Keratinocyte (primary cell): ENCODE results near the gene CABP2. TPM values are rescaled to one million over a fixed set of nuclear protein-coding genes. Genes with fewer than 3 reads are reported as not detected.

ENCODE experiments used
- DNase-seq: peaks from one replicate; pipeline ENCODE4 v3.0.0-alpha.2; 2011; ENCODE audit warnings: low read depth, missing footprints, low spot score
- FAIRE-seq: peaks from 2 replicates; lab custom pipeline; 2011; peaks lifted over from hg19 to GRCh38; lab: Jason Lieb, UNC
- H2AFZ ChIP-seq: 2 replicates; pipeline ENCODE4 v1.6.0; 2012; ENCODE audit warnings: low read length, control low read depth, inconsistent platforms; ENCODE audit not compliant: control insufficient read depth
- H3K27ac ChIP-seq: 2 replicates; pipeline ENCODE4 v1.5.1; 2011; ENCODE audit warnings: low read length; ENCODE audit not compliant: control insufficient read depth, insufficient read depth
- H3K27me3 ChIP-seq: 3 replicates; pipeline ENCODE4 v1.6.0; 2011; ENCODE audit warnings: low read length; ENCODE audit not compliant: control insufficient read depth, insufficient read depth; ENCODE audit errors: extremely low read depth
- H3K36me3 ChIP-seq, 2 experiments: 2 replicates in 1 of 2; 3 replicates in 1 of 2; pipeline ENCODE4 v1.5.1; 2011; ENCODE audit warnings: low read length in 2 of 2, mild to moderate bottlenecking in 1 of 2; ENCODE audit not compliant: control insufficient read depth in 2 of 2, insufficient read depth in 2 of 2; ENCODE audit errors: extremely low read depth in 1 of 2
- H3K4me1 ChIP-seq: 3 replicates; pipeline ENCODE4 v1.5.1; 2011; ENCODE audit warnings: low read length; ENCODE audit not compliant: control insufficient read depth, insufficient read depth; ENCODE audit errors: extremely low read depth
- H3K4me2 ChIP-seq: 3 replicates; pipeline ENCODE4 v1.6.0; 2011; ENCODE audit warnings: low read depth, low read length; ENCODE audit not compliant: control insufficient read depth, insufficient read depth; ENCODE audit errors: extremely low read depth
- H3K4me3 ChIP-seq, 3 experiments: fragments of 200-600 bp in 1 of 3; sonication (generic) in 1 of 3; 2 replicates in 2 of 3; 3 replicates in 1 of 3; pipeline ENCODE4 v1.5.1; 2011 to 2016; ENCODE audit warnings: low read length in 3 of 3, mild to moderate bottlenecking in 3 of 3, control low read depth in 2 of 3, inconsistent platforms in 1 of 3, low read depth in 1 of 3, mixed read lengths in 1 of 3, mixed run types in 1 of 3, moderate library complexity in 1 of 3; ENCODE audit not compliant: control insufficient read depth in 2 of 3, insufficient read depth in 2 of 3; ENCODE audit errors: extremely low read depth in 1 of 3
- H3K79me2 ChIP-seq: 2 replicates; pipeline ENCODE4 v1.6.0; 2012; ENCODE audit warnings: low read length; ENCODE audit not compliant: control insufficient read depth, insufficient read depth
- H3K9ac ChIP-seq: 3 replicates; pipeline ENCODE4 v1.6.0; 2011; ENCODE audit warnings: low read length; ENCODE audit not compliant: control insufficient read depth, insufficient read depth; ENCODE audit errors: extremely low read depth
- H3K9me1 ChIP-seq: 3 replicates; pipeline ENCODE4 v1.6.0; 2011; ENCODE audit warnings: low read length; ENCODE audit not compliant: control insufficient read depth, insufficient read depth; ENCODE audit errors: extremely low read depth
- H3K9me3 ChIP-seq: 2 replicates; pipeline ENCODE4 v1.5.1; 2012; ENCODE audit warnings: low read depth, low read length; ENCODE audit not compliant: control insufficient read depth
- H4K20me1 ChIP-seq: 3 replicates; pipeline ENCODE4 v1.6.0; 2011; ENCODE audit warnings: low read length; ENCODE audit not compliant: control insufficient read depth, insufficient read depth; ENCODE audit errors: extremely low read depth
- EZH2 ChIP-seq: IDR thresholded peaks from one replicate; pipeline ENCODE4 v1.6.1; 2012; ENCODE audit warnings: inconsistent platforms, mild to moderate bottlenecking, low read length, moderate library complexity
- dilution Hi-C: fragments of 300-500 bp; cut with MboI; formaldehyde crosslinking; loops from one replicate; pipeline ENCODE4 v1.7.0; 2020; ENCODE audit warnings: low sequenced_read_pairs; ENCODE audit not compliant: extremely low pct_ligation_motif_present
- polyA plus RNA-seq, 5 experiments: library from polyadenylated mRNA; depleted of rRNA in 3 of 5; stranded (reverse) in 3 of 5; stranded (forward) in 1 of 5; unstranded in 1 of 5; fragments of >200 nt; gene quantifications; 1 replicate in 1 of 5; 2 replicates in 3 of 5; 3 replicates in 1 of 5; pipeline versions ENCODE4 v1.2.1 to v1.2.3, GENCODE V29; 2011 to 2012; ENCODE audit warnings: missing spikeins in 2 of 5, low read depth in 1 of 5, low replicate concordance in 1 of 5
- TF ChIP-seq, protein P1 (sequence below), 3 experiments: IDR thresholded peaks in 1 of 3; conservative IDR thresholded peaks in 1 of 3; optimal IDR thresholded peaks in 1 of 3; 2 replicates in 2 of 3; 3 replicates in 1 of 3; pipeline versions ENCODE3 to v1.5.1; 2011; ENCODE audit warnings: low read length in 3 of 3, mild to moderate bottlenecking in 3 of 3, moderate library complexity in 2 of 3, control low read depth in 1 of 3, inconsistent platforms in 1 of 3; ENCODE audit not compliant: insufficient read depth in 2 of 3; ENCODE audit errors: extremely low read depth in 1 of 3

The CABP2 gene
- polyA plus RNA-seq, 1 donor (not counting 4 experiments of a cell fraction or from before 2014, with no cell fraction given) = not detected

DNA sequence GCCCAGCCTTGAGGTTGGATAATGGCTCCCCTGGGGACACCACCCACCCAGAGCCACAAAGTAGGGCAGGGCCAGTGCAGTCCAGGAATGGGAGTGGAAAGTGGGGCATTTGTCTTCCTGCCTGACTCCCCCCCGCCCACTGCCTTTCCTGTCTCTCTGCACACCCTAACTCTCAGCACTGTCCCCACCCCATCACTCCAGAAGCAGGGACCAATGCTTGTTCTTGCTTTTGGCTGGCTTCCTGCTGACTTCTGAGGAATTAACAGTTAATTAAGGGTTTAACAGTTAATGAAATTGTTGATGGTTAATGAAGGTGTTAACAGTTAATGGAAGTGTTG lies 22.8 kb downstream of the CABP2 start:
- dilution Hi-C loops = no loop called here
- peaks cover 8% of the 10 kb centered on the region for H3K79me2 ChIP-seq
- no peak overlapping the region for H3K27ac ChIP-seq
- H3K9me1 ChIP-seq = no peaks in the 10 kb centered on the region
- peaks cover 9 to 22% of the 10 kb centered on the region in 2 experiments for H3K36me3 ChIP-seq
- H3K9me3 ChIP-seq = no peaks in the 10 kb centered on the region
- no peak overlapping the region for H2AFZ ChIP-seq
- H3K4me2 ChIP-seq = no peak overlapping the region
- DNase-seq (no peak), FAIRE-seq (no peak)
- TF ChIP-seq, protein P1, sequence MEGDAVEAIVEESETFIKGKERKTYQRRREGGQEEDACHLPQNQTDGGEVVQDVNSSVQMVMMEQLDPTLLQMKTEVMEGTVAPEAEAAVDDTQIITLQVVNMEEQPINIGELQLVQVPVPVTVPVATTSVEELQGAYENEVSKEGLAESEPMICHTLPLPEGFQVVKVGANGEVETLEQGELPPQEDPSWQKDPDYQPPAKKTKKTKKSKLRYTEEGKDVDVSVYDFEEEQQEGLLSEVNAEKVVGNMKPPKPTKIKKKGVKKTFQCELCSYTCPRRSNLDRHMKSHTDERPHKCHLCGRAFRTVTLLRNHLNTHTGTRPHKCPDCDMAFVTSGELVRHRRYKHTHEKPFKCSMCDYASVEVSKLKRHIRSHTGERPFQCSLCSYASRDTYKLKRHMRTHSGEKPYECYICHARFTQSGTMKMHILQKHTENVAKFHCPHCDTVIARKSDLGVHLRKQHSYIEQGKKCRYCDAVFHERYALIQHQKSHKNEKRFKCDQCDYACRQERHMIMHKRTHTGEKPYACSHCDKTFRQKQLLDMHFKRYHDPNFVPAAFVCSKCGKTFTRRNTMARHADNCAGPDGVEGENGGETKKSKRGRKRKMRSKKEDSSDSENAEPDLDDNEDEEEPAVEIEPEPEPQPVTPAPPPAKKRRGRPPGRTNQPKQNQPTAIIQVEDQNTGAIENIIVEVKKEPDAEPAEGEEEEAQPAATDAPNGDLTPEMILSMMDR (optimal IDR thresholded peaks at IDR 0.05 in 1 of 3, IDR thresholded peaks at IDR 0.05 in 1 of 3, conservative IDR thresholded peaks at IDR 0.05 in 1 of 3; ENCODE audit: extremely low read depth in 1 of 3, insufficient read depth in 2 of 3, low read length in 3 of 3) = no peak
- peaks cover 2% of the 10 kb centered on the region for H3K4me1 ChIP-seq
- no peak overlapping the region for H3K4me3 ChIP-seq
- H3K9ac ChIP-seq = no peak overlapping the region
- no peaks in the 10 kb centered on the region for H4K20me1 ChIP-seq
- no peaks in the 10 kb centered on the region for H3K27me3 ChIP-seq

DNA sequence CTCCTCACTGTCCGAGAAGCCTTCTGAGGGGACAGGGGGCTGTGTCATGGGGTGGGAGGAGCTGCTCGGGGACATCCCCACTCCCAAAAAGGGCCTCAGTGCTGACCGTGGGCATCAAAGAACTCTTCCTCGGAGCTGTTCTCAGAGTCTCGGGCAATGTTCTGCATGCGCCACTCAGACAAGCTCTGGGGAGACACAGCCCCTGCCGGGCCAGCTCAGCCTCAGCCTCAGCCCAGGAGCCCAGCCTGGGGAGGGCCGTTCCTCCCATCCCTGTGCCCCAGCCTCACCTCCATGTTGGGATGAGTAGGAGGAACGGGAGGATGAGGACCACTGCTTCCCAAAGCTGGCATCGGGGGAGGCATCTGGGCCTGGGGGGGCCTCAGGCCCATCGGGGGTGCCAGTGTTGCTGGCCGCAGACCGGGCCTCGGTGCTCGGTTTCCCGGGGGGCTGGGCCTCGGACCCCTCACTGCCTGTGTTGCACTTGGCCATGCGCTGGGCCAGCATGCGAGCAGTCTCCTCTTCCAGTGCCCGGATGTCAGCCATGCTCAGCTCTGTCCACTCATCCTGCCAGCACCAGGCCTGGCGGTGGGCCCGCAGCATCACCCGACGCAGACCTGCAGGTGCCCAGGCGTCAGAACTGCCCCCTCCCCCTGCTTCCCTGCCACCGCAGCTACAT lies 23.3 kb downstream of the CABP2 start:
- Histone ChIP-seq H3K36me3 (peaks cover 9 to 25% of the 10 kb centered on the region in 2 experiments), H3K9ac (no peak overlapping the region), H3K4me2 (no peak overlapping the region), H3K9me1 (no peaks in the 10 kb centered on the region), H3K27me3 (no peaks in the 10 kb centered on the region), H3K79me2 (peaks cover 8% of the 10 kb centered on the region), H4K20me1 (no peaks in the 10 kb centered on the region), H3K27ac (no peak overlapping the region), H3K4me1 (no peaks in the 10 kb centered on the region), H3K9me3 (no peaks in the 10 kb centered on the region), H3K4me3 (no peak overlapping the region), H2AFZ (no peak overlapping the region)
- DNase-seq = no peak
- TF ChIP-seq EZH2 = no peak
- TF ChIP-seq, protein P1 (optimal IDR thresholded peaks at IDR 0.05 in 1 of 3, IDR thresholded peaks at IDR 0.05 in 1 of 3, conservative IDR thresholded peaks at IDR 0.05 in 1 of 3; ENCODE audit: extremely low read depth in 1 of 3, insufficient read depth in 2 of 3, low read length in 3 of 3) = no peak
- dilution Hi-C loops = no loop called here
- FAIRE-seq = no peak
